OCI-LY3 (cell line): ENCODE results near the gene P2RX2.

ENCODE experiments used
- EZH2phosphoT487 ChIP-seq: fragments of 200-600 bp; shearing (Covaris generic); IDR thresholded peaks from 2 replicates; pipeline ENCODE4 v1.6.1; 2018; ENCODE audit warnings: antibody characterized with exemption, mixed run types, low read depth
- TF ChIP-seq, protein P1 (sequence below): fragments of 200-600, 300-600 bp; sonication (generic); IDR thresholded peaks from 2 replicates; pipeline ENCODE4 v1.5.1; 2014; ENCODE audit warnings: antibody characterized with exemption, low read length, low read depth

DNA sequence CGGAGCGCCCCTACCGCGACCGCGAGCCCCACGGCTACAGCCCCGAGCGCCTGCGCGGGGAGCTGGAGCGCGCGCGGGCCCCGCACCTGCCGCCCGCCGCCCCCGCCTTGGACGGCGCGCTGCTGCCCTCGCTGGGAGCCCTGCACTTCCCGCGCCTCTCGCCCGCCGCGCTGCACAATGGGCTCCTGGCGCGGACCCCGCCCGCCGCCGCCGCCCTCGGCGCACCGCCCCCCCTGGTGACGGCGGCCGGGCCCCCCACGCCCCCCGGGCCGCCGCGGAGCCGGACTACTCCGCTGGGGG lies 35.2 kb upstream of the P2RX2 start:
- TF ChIP-seq, protein P1, sequence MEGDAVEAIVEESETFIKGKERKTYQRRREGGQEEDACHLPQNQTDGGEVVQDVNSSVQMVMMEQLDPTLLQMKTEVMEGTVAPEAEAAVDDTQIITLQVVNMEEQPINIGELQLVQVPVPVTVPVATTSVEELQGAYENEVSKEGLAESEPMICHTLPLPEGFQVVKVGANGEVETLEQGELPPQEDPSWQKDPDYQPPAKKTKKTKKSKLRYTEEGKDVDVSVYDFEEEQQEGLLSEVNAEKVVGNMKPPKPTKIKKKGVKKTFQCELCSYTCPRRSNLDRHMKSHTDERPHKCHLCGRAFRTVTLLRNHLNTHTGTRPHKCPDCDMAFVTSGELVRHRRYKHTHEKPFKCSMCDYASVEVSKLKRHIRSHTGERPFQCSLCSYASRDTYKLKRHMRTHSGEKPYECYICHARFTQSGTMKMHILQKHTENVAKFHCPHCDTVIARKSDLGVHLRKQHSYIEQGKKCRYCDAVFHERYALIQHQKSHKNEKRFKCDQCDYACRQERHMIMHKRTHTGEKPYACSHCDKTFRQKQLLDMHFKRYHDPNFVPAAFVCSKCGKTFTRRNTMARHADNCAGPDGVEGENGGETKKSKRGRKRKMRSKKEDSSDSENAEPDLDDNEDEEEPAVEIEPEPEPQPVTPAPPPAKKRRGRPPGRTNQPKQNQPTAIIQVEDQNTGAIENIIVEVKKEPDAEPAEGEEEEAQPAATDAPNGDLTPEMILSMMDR: no peak
- no peak for TF ChIP-seq EZH2phosphoT487
